Measurements from ENCODE around the gene CKS2. TPM values are rescaled to one million over a fixed set of nuclear protein-coding genes. Genes with fewer than 3 reads are reported as not detected.

Gene CKS2
- total RNA-seq, 1 donor, result 228 TPM

DNA sequence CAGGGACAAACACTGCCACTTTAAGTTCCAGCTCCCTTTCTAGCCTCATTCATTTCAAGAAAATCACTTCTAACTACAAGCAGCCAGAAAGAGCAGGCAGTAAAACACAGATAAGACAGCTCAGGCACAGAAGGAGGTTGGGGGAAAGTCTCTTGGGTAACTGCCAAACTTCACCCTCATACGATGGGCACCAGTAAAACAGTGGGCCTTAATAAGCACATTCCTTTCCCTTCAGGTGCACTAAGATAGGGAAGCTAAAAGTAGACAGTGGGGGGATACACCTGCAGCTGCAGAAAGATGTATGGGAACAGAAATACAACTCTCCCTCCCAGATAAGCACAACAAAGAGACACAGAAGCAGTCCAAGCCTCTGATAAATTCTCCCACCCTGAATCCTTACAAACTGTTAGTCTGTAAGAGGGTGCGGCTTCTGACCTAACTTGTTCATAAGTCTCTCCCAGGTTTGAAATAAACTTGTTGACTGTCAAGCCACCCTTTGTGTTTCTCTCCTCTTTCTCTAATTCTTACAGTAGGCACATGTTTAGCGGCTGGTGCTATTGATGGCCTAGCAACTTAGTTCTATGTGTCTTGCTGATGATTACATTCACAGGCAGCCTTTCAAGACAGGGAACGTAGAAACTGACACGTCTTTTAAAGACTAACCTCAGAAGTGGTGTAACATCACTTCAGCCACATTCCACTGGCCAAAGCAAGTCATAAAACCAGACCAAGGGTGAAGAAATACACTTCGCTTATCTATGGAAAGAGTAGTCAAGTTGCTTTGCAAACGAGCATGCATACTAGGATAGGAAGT, 6.8 kb upstream of the CKS2 start:
- TF ChIP-seq, protein P1, sequence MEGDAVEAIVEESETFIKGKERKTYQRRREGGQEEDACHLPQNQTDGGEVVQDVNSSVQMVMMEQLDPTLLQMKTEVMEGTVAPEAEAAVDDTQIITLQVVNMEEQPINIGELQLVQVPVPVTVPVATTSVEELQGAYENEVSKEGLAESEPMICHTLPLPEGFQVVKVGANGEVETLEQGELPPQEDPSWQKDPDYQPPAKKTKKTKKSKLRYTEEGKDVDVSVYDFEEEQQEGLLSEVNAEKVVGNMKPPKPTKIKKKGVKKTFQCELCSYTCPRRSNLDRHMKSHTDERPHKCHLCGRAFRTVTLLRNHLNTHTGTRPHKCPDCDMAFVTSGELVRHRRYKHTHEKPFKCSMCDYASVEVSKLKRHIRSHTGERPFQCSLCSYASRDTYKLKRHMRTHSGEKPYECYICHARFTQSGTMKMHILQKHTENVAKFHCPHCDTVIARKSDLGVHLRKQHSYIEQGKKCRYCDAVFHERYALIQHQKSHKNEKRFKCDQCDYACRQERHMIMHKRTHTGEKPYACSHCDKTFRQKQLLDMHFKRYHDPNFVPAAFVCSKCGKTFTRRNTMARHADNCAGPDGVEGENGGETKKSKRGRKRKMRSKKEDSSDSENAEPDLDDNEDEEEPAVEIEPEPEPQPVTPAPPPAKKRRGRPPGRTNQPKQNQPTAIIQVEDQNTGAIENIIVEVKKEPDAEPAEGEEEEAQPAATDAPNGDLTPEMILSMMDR (IDR thresholded peaks at IDR 0.05; ENCODE audit: insufficient read depth, low read depth, low read length), result no peak
- H3K4me3 ChIP-seq (ENCODE audit: low read depth, low read length), result no peak overlapping the region
- peak; percentile 80 for DNase-seq (ENCODE audit: low read depth)

DNA sequence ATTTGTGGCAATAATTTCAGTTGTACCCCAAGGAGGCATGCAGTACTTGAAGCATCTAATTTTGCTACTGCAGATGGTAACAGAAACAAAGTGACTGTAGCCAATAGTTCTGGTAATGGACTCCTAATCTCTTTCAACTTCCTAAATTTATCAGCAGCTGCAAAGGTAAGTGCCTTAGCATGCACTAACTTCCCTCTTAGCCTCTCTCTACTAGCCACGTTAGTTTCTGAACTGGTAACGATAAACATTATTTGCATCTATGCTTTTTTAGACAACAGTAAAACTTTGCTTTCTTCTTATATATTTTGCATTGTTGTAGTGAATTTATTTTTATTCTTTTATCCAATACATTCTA, 6.2 kb upstream of the CKS2 start:
- no peak for DNase-seq (ENCODE audit: low read depth)
- no peak overlapping the region for H3K4me3 ChIP-seq (ENCODE audit: low read depth, low read length)
- TF ChIP-seq, protein P1 (IDR thresholded peaks at IDR 0.05; ENCODE audit: insufficient read depth, low read depth, low read length), result no peak

DNA sequence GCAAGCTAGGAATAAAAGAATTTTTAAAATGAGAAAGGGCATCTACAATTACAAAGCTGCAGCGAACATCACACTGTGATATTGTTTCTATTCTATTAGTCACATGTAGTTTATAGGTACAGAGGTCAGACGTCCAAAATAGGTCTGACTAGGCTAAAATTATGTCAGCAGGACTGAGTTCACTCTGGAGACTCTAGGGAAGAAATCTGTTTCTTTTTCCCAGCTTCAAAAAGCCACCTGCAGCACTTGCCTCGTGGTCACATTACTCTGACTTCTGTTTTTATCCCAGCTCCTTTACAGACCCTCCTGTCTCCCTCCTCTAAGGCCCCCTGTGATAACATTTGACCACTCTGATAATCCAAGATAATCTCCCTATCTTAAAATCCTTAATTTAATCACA, 5.1 kb upstream of the CKS2 start:
- no peak for DNase-seq (ENCODE audit: low read depth)
- TF ChIP-seq, protein P1 (IDR thresholded peaks at IDR 0.05; ENCODE audit: insufficient read depth, low read depth, low read length), result no peak
- no peak overlapping the region for H3K4me3 ChIP-seq (ENCODE audit: low read depth, low read length)

DNA sequence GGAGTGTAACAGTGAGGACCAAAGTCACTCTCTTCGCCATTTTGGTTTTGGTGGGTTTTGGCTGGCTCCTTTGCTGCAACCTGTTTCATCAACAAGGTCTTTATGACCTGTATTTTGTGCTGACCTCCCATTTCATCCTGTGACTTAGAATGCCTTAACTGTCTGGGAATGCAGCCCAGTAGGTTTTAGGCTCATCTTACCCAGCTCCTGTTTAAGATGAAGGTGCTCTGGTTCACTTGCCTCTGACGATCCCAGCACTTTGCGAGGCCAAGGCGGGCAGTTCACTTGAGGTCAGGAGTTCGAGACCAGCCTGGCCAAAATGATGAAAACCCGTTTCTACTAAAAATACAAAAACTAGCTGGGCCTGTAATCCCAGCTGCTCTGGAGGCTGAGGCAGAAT, 1.8 kb upstream of the CKS2 start:
- DNase-seq (ENCODE audit: low read depth), result no peak
- TF ChIP-seq, protein P1 (IDR thresholded peaks at IDR 0.05; ENCODE audit: insufficient read depth, low read depth, low read length), result no peak
- no peak overlapping the region for H3K4me3 ChIP-seq (ENCODE audit: low read depth, low read length)

DNA sequence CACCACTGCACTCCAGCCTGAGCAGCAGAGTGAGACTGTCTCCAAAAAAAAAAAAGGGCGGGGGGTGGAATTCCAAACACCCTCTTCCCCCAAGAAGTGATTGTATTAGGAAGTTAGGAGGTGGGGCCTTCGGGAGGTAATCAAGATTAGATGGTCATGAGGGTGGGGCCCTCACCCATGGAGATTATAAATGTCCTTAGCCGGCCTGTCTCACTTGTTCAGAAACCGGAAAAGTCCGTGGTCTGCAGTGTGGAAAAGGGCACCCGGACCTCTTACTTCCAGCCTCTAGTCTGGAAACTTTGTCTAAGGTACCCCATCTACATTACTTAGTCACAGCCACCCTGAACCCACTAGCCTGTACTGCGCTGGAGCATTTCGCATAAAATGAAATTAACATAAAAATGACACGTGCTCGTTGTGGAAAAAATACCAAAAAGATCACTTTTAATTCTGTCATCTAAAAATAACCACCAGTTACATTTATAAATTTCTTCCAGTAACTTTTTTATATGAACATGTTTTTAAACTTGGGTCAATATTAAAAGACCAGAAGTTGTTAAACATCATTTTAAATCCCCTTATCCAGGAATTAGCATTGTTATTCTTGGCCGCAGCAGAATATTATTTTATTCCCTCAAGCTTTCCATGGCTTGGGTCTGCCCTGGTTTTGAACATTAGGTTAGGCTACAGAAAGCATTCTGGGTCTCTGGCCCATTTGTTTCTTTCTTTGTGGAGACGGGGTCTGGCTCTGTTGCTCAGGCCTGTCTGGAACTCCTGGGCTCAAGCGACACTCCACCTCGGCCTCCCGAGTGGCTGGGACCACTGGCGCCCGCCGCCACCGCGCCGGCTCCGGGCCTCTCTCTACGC, 1.2 kb upstream of the CKS2 start:
- peak; percentile 43 for DNase-seq (ENCODE audit: low read depth)
- TF ChIP-seq, protein P1 (IDR thresholded peaks at IDR 0.05; ENCODE audit: insufficient read depth, low read depth, low read length), result no peak
- H3K4me3 ChIP-seq (ENCODE audit: low read depth, low read length), result peak overlapping the region; percentile 75

DNA sequence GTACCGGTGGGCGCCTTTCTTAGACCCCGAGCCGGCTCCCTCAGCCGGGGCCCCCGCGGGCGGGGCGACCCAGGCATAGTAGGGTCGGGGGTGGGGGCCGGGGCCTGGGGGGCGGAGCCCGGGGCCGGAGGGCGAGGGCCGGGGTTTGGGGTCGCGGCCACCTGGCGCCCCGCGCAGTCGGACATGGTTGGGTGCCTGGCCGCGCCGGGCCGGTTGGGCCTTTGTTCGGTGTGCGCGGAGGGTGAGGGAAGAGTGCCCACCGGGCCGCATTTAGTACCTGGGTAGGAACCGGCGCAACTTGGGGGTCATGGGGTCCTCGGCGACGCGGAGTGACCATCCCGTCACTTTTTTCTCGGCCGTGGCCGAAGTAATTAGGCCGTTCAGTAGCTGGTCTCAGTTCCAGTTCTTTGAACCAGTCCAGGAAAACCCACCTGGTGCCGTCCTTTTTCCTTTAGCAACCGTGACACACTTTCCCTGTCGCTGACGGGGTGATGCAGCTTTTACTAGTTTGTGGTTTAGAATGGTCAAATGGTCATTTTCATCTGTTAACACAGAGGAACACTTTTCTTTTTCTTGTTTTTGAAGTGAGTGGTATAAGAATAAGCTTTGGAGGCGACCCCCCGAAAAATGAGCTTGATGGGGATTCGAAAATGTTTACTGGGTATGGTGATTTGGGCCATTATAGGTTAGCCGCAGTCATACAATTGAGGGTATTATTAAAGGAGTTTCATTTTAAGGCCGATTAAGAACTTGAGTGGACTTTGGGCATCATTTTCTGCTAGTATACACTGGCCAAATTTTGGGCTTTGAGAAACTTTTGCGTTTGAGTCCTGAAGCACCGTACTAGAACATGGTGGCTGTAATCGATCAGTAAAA, 589 bp downstream of the CKS2 start:
- TF ChIP-seq, protein P1 (IDR thresholded peaks at IDR 0.05; ENCODE audit: insufficient read depth, low read depth, low read length), result no peak
- peak overlapping the region; percentile 75 for H3K4me3 ChIP-seq (ENCODE audit: low read depth, low read length)
- no peak for DNase-seq (ENCODE audit: low read depth)

Measured in fibroblast of villous mesenchyme (primary cell).